ENCODE measurements around the gene KHDC4.

DNA sequence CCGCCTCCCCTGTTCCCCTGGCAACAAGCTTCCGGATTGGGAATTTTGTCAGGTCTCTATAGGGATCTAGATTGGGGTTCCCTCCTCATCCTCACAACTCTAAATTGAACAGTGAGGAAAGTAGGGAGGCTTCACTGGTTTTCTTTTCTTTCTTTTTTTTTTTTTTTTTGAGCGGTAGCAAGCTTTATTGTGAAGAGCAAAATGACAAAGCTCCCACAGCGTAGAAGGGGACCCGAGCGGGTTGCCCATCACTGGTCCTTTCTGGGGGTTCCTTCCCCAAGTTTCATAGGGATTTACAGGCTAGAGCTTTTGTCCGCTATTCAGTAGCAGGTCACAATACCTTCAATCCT lies 33.8 kb upstream of the KHDC4 start:
- TF ChIP-seq POLR2A (IDR thresholded peaks at IDR 0.05) = no peak
- TF ChIP-seq, protein P1, sequence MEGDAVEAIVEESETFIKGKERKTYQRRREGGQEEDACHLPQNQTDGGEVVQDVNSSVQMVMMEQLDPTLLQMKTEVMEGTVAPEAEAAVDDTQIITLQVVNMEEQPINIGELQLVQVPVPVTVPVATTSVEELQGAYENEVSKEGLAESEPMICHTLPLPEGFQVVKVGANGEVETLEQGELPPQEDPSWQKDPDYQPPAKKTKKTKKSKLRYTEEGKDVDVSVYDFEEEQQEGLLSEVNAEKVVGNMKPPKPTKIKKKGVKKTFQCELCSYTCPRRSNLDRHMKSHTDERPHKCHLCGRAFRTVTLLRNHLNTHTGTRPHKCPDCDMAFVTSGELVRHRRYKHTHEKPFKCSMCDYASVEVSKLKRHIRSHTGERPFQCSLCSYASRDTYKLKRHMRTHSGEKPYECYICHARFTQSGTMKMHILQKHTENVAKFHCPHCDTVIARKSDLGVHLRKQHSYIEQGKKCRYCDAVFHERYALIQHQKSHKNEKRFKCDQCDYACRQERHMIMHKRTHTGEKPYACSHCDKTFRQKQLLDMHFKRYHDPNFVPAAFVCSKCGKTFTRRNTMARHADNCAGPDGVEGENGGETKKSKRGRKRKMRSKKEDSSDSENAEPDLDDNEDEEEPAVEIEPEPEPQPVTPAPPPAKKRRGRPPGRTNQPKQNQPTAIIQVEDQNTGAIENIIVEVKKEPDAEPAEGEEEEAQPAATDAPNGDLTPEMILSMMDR (IDR thresholded peaks at IDR 0.05) = no peak
